Hypothalamus (tissue), 51 donors: Measurements from ENCODE around the gene KLHDC4.
"Not testable (repeated sequence)": the region's sequence is repeated elsewhere in the genome, so short reads cannot be mapped to it uniquely, and the experiment has no call there.

ENCODE experiments used
- DNase-seq, 51 donors: peaks; one replicate each; lab custom pipeline; 2025; lab: John Stamatoyannopoulos, UW

Gene KLHDC4

DNA sequence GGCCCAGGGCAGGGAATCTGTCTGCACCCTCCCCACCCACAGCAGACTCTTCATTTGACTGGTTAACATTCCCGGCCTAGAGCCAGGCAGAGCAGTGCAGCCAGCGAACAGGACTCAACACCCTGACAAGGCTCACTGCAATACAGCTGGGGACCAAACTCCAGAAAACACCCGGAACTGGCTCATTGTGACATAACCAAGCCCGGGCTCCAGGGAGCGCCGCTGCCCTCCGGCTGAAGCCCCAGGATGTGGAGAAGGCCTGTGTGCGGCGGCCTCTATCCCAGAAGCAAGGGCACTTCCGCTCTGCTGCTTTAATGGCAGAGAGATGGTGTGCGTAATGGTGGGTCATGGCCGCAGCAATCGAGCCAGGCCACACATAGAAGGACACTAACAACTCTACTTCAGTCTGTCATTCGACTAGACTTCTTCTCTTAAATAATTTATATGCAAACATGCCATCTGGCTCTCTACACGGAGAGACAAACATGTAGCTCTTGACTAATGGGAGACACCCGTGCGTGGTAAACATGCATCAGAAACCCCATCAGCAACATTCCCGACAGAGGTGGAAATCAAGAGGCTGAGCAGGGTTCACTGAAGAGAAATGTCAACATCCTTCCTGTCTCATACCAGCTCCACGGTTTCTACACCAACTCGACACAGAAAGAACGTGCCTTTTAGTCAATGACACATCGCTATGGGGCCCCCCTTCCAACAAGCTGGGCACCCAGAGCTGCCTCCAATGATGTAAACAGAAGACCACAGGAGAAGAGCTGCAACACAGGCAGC lies 18.0 kb downstream of the KLHDC4 start:
- DNase-seq: no peak

GRCh38 chr16:87746178-87746577 lies 19.6 kb downstream of the KLHDC4 start:
- no peak for DNase-seq

DNA sequence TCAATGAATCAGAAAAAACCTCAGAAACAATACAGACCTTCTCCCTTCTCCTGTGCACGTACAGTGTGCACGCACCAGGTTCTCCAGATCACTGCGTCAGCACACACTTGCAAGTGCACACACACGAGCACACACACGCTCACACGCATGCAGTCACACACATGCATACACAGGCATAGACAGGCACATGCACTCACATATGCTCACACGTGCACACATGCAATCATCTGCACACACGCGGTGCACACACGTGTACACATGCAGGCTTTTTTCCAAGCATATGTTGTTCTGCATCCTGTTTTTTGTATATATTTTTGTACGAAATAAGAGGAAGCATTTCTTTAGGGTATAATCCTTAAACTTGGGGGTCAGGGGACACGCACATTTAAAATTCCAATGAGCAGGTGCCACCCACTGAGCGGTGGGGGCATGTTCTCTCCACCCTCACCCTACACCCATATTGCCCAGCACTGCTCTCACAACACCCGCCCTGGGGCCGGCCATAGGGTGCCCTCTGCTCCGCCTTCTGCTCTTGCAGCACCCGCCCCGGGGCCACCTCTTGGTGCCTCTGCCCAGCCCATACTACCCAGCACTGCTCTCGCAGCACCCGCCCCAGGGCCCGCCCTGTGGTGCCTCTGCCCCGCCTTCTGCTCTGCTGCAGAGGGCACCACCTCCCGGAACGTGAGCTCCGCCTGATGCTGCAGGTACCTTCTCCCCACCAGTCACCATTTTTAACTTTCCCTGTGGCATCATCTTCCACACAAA lies 20.9 kb downstream of the KLHDC4 start:
- no peak for DNase-seq

DNA sequence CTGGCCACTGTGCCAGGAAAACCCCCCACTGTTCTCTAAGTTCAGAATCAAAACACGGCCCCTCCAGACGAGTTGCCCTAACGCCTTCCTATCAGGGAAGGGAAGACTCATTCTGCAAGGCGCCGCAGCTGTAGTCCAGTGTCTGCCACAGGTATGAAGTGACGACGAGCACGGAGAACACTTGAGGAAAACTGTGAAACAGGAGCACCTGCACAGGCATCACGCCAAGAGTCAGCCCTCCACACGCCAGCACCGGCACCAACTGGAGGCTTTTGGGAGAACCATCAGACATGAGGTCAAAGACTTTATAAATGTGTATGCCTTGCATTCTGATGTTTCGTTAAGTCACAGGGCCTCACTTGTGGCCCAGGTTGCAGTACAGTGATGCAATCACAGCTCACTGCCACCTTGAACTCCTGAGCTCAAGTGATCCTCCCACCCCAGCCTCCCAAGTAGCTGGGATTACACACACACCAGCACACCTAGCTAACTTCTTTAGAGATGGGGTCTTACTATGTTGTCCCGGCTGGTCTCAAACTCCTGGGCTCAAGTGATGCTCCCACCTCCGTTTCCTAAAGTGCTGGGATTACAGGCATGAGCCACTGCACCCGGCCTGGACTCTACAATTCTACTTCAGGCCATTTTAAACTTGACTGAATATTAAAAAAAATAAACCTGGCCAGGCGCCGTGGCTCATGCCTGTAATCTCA lies 22.9 kb downstream of the KLHDC4 start:
- DNase-seq: no peak

- DNase-seq: no peak
Observed at GRCh38 chr16:87741700-87742415, 23.9 kb downstream of the KLHDC4 start.

GRCh38 chr16:87740909-87741424 lies 24.8 kb downstream of the KLHDC4 start:
- peak in 47 of 51 donors; percentile 3 to 91 (median 64) for DNase-seq

GRCh38 chr16:87740441-87740840 lies 25.3 kb downstream of the KLHDC4 start:
- DNase-seq: no peak

- DNase-seq: no peak
Observed at GRCh38 chr16:87739801-87740200, 26.0 kb downstream of the KLHDC4 start.

DNA sequence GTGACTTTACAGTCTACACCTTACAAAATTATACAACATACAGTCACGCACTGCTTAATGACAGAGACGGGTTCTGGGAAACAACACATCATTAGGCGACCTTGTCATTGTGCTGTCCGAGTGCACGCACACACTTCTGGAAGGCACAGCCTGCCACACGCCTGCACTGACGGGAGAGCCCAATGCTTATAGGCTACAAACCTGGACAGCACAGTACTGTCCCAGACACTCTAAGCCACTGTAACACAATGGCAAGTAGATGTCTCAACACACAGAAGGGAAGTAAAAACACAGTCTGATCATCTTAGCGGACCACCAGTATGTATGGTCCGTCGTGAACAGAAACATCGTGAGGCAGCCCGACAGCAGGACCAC lies 29.8 kb downstream of the KLHDC4 start:
- no peak for DNase-seq

- no peak for DNase-seq
Observed at GRCh38 chr16:87735270-87736007, 30.3 kb downstream of the KLHDC4 start.

DNA sequence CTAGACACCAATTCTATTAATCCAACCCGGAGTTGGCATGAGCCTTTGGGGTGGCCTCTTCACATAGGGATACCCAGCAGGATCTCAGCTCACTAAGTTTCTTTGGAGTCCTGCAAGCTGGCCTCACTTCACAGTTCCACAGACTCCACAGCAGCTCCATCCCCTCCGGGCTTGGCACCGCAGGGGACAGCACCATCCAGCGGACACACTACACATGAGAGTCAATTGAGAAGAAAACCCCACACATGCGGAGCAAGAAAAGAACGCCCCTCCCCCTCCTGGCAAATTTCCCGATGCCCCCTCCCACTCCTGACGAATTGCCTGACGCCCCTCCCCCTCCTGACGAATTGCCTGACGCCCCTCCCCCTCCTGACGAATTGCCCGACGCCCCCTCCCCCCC lies 31.1 kb downstream of the KLHDC4 start:
- DNase-seq: no peak

GRCh38 chr16:87733190-87733589 lies 32.6 kb downstream of the KLHDC4 start:
- no peak for DNase-seq

DNA sequence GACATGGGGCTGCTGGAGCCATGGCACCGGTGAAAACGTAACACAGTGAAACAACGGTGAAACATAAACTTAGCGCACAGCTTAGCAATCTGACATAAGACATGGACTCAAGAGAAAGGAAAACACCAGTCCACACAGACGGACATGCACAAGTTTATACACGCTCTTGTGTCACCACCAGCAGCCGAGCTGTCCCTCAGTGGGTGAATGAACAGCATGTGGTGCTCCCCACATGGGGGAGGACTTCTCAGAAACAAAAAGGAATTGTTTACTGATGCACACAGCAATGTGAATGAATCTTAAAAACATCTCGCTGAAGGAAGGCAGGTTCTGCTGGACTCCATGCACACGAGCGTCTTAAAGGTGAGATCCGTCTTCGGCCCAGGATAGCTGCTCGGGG lies 34.2 kb downstream of the KLHDC4 start:
- no peak for DNase-seq

GRCh38 chr16:87729266-87729954 lies 36.4 kb downstream of the KLHDC4 start:
- no peak for DNase-seq

DNA sequence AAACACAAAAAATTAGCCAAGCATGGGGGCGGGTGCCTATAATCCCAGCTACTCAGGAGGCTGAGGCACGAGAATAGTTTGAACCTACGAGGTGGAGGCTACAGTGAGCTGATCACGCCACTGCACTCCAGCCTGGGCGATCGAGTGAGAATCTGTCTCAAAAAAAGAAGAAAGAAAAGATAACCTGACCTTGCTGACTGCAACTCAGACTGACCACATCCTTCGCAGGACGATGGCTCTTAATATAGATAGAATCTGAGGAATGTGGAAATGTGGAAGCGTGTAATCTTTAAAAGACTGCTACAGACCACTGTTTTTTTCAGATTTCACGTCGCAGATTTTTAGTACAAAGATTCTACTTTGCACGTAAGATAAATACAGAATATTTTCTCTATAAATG lies 37.8 kb downstream of the KLHDC4 start:
- DNase-seq: no peak

DNA sequence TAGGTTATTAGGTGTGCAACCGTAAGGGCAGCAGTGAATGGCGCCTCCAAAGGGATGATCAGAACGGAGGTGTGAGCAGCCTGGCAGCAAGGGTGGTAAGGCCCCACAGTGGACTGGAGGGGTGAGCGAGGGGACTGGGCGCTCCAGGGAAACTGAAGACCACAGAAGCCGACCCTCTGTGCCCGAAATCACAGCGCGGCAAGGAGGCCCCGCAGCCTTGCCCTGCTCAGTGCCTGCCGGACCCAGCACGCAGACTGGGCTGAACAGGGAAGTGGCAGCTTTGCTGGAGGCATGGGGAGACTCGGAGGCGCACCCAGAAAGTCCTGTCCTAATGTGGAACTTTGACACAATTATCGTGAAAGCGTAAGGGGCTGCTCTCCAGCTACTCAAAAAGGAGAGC lies 38.4 kb downstream of the KLHDC4 start:
- DNase-seq: no peak

DNA sequence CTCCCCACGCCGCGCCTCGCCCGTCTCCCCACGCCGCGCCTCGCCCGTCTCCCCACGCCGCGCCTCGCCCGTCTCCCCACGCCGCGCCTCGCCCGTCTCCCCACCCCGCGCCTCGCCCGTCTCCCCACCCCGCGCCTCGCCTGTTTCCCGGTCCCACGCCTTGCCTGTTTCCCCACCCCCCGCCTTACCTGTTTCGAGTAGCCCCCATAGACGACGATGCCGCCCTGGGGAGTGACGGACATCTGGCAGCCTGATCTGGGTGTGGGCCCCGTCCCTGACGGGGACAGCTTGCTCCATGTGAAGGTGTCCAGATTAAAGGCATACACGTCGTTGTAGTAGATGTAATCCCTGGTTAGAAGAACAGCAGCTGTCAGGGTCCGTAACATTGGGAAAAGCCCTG lies 39.2 kb downstream of the KLHDC4 start:
- not testable (repeated sequence) for DNase-seq

- peak in 3 of 51 donors; percentile 13 to 53 (median 47) for DNase-seq
Observed at GRCh38 chr16:87725596-87726235, 40.1 kb downstream of the KLHDC4 start.
